ENCODE data around the gene SH3YL1.

DNA sequence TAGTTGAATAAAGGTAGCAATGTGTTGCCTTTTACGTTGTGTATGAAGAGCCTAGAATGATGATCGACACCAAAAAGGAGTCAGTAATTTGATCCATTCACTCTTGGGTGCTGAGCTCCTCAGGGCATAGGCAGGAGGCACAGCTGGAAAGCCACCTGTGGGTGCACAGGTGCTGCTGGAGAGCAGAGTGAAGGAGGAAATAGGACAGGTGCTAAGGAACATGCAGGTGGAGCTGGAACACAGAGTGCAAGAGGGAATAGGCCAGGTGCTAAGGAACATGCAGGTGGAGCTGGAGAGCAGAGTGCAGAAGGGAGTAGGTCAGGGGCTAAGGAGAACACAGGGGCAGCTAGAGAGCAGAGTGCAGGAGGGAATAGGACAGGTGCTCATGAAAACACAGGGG, 86.1 kb downstream of the SH3YL1 start:
- TF ChIP-seq, protein P1, sequence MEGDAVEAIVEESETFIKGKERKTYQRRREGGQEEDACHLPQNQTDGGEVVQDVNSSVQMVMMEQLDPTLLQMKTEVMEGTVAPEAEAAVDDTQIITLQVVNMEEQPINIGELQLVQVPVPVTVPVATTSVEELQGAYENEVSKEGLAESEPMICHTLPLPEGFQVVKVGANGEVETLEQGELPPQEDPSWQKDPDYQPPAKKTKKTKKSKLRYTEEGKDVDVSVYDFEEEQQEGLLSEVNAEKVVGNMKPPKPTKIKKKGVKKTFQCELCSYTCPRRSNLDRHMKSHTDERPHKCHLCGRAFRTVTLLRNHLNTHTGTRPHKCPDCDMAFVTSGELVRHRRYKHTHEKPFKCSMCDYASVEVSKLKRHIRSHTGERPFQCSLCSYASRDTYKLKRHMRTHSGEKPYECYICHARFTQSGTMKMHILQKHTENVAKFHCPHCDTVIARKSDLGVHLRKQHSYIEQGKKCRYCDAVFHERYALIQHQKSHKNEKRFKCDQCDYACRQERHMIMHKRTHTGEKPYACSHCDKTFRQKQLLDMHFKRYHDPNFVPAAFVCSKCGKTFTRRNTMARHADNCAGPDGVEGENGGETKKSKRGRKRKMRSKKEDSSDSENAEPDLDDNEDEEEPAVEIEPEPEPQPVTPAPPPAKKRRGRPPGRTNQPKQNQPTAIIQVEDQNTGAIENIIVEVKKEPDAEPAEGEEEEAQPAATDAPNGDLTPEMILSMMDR (optimal IDR thresholded peaks at IDR 0.05 in 1 of 3, IDR thresholded peaks at IDR 0.05 in 1 of 3, conservative IDR thresholded peaks at IDR 0.05 in 1 of 3; ENCODE audit: extremely low read depth in 1 of 3, insufficient read depth in 2 of 3, low read length in 3 of 3) = peak in 1 of 3 experiments; percentile 11
- no peak for TF ChIP-seq EZH2 (IDR thresholded peaks at IDR 0.05; ENCODE audit: low read length)
